ENCODE results near the gene B4GALT2. TPM values are rescaled to one million over a fixed set of nuclear protein-coding genes. Genes with fewer than 3 reads are reported as not detected.

B4GALT2 gene
- total RNA-seq, 1 donor from 2014 or later, result 50.2 TPM

DNA sequence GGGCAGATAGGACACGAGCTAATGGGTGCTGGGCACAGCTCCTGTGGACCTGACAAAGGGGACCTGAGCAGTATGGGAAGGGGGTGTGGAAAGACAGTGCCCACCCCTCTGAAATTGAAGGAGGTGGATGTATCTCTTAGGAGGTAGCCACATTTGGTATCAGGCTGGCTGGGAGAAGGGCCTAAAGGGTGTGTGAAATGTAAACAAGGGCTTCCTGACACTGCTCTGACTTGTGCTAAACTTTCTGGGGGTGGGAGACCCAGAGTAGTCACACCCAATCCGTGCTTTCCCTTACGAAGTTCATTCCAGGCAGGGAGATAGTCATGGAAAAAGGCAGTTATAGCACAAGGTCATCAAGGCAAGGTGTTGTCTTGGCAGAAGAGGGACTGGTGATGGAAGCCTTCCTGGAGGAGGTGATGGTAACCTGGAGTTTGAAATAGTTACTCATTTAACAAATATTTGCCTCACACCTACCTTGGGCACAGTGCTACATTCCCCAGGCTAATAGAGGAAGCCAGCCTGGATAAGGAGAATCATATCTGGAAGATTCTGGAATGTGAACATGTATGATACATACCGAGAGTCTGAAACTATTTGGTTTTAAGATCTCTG, 7.1 kb downstream of the B4GALT2 start:
- no peak for DNase-seq

DNA sequence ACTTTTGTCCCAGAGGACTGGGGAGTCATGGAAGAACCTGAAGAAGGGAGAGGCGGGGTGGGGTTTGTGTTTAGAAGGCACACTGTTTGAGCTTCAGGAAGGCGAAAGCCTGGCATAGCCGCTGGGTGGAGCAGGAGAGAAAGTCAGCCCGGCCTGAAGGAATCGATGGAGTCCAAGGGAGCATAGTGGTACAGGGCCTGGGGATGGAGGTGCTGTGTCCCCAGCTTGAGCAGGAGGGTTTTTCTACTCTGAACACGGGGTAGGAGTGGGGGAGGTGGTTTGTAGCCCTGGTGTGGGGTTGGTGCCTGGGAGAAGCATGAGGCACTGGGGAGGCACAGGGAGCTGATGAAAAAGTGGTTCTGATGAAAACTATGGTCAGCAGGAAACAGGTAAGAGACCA, 7.7 kb downstream of the B4GALT2 start:
- no peak for DNase-seq

DNA sequence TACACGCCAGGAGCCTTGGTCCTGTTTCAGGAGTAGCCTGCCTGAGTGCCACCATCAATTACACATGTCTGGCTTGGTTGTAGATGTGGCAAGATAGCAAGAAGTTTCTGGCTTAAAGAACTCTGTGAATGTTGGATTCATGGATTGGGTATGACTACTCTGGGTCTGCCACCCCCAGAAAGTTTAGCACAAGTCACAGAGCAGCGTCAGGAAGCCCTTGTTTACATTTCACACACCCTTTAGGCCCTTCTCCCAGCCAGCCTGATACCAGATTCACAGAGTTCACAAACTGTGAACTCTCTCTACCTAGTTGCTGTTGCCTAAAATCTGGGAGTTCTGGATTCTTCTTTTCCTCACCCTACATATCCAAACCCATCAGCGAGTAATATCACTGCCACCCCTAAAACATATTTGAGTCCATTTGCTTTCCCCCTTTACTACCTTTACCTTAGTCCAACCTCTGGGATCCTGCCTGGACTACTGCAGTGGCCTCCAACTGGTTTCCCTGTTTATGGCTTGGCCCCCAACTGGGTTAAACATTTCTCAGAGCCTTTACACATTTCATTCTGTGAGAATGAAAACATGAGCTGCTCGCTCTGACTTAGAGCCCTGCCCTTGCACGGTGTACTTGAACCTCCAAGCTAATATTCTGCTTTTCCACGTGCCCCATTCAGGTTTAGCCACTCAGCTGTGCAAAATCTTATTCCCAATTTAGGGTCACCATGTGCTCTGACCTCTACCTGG, 8.3 kb downstream of the B4GALT2 start:
- DNase-seq, result no peak

DNA sequence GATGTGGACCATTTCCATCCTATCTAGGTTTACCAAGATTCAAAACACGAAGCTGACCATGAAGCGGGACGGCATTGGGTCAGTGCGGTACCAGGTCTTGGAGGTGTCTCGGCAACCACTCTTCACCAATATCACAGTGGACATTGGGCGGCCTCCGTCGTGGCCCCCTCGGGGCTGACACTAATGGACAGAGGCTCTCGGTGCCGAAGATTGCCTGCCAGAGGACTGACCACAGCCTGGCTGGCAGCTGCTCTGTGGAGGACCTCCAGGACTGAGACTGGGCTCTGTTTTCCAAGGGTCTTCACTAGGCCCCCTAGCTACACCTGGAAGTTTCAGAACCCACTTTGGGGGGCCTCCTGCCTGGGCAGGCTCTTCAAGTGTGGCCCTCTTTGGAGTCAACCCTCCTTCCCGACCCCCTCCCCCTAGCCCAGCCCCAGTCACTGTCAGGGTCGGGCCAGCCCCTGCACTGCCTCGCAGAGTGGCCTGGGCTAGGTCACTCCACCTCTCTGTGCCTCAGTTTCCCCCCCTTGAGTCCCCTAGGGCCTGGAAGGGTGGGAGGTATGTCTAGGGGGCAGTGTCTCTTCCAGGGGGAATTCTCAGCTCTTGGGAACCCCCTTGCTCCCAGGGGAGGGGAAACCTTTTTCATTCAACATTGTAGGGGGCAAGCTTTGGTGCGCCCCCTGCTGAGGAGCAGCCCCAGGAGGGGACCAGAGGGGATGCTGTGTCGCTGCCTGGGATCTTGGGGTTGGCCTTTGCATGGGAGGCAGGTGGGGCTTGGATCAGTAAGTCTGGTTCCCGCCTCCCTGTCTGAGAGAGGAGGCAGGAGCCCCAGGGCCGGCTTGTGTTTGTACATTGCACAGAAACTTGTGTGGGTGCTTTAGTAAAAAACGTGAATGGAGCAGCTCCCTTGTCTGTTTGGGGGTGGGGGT, 11.5 kb downstream of the B4GALT2 start:
- DNase-seq, result no peak

DNA sequence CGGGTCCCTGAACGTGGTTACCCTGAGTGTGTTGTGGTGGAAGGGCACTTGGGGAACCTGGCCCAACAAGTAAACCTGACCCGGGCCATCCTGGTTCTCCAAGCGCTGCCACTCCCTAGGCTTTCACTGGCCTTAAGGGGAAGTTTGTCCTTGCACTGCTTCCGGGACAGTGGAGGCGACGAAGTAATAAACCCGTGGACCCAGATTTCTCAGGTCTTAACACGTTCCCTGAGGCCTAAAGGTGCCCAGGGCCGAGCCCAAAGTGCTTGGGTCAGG, 12.1 kb downstream of the B4GALT2 start:
- no peak for DNase-seq

DNA sequence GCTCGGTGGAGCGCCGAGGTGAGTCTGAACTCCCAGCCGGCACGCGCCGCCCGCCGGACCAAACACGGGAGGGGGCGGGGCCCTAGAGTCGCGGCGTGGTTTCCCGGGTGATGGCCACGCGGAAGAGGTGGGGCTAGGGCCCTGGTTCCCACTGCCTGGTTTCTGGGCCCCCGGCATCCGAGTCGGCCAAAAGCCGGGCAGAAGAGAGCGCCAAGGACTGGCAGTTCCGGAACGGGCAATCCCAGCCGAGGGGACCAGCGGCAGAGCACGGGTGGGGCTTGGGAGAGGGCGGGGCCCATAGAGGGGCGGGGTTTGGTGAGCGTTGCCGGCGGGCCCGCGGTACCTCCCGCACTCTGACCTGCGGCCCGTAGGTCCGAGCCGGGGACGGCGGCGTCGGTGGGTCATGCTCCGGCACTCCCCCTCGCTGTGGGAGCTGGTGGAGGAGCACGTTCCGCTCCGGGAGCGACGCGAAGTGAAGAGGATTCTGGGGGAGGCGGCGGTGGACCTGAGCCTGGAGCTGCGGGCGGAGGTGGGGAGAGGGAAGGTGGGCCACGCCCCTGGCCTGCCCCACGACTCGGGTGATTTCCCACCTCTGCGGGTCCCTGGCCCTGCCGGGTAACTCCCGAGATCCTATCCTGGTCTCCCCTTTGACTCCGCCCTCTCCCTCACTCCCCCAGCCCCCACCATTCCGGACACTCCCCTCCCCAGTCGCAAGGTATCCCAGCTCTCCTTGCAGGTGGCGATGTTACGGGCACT, 12.6 kb downstream of the B4GALT2 start, which contains the start of gene CCDC24:
TSS of gene CCDC24 (plus strand) at position 124 of the 756 bp plus-strand sequence. CDS start at position 404, 280 bp downstream.
- peak; percentile 61 for DNase-seq

DNA sequence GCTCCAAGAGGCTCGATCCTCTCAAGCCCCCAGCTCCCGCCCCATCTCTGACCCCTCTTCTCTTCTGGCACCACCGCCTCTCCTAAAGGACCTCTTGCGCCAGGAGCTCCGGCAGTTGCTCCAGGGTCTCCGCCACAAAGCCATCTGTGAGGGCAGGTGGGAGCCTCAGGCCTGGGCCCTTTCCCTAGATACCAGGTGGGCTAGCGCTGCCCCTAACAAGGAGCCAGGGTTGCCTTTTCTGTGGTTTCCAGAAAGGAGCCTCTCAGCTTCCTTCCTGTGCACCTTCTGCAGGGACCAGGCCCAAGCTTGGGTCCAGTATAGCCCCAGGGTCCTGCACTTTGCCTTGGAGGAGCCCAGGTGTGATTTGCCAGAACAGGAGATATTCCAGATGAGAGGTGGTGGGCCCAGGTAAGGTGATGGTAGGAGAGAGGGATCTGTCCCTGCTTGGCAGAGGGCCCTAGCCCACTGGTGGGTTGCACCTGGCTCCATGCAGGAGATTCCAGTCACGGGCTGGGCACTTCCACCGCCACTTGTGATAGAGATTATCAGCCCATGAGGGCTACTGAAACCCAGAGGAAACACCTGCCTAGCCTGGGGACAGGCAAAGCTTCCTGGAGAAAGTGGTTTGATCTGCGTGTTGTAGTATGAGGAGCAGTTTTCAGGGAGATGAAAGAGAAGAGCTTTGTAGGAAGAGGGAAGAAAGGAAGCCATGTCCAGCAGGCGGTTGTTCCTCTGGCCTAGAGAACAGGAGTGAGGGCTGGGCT, 13.4 kb downstream of the B4GALT2 start:
- DNase-seq, result peak; percentile 18

DNA sequence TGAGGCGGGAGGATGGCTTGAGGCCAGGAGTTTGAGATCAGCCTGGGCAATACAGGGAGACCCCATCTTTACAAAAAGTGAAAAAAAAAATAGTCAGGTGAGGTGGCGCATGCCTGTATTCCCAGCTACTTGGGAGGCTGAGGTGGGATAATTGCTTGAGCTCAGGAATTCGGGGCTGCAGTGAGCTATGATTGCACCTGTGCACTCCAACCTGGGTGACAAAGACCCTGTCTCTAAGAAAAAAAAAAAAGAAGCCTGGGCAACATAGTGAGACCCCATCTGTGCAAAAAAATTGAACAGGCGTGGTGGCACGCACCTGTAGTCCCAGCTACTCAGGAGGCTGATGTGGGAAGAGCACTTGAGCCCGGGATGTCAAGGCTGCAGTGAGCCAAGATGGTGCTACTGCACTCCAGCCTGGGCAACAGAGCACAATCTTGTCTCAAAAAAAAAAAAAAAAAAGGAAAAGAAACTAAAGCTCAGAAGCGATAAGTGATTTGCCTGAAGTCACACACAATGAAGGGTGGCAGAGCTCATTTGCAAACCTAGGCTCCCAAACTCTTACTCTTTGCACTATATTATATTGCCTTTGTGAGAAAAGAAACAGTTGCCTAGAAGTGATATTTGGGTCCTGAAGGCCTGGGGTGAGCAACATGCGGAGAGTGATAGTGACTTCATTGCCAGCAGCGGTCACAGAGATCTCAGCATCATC, 14.3 kb downstream of the B4GALT2 start:
- DNase-seq, result no peak

DNA sequence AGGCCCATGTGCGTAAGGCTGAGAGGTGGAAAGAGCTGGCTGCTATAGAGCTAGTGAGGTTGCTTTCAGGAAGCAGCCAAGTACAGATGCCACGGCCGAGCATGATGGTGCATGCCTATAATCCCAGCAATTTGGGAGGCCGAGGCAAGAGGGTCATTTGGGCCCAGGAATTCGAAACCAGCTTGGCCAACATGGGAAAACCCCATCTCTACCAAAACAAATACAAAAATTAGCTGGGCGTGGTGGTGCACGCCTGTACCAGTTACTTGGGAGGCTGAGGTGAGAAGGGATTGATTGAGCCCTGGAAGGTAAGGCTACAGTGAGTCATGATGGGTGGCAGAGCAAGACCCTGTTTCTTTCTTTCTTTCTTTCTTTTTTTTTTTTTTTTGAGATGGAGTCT, 15.1 kb downstream of the B4GALT2 start:
- DNase-seq, result no peak

DNA sequence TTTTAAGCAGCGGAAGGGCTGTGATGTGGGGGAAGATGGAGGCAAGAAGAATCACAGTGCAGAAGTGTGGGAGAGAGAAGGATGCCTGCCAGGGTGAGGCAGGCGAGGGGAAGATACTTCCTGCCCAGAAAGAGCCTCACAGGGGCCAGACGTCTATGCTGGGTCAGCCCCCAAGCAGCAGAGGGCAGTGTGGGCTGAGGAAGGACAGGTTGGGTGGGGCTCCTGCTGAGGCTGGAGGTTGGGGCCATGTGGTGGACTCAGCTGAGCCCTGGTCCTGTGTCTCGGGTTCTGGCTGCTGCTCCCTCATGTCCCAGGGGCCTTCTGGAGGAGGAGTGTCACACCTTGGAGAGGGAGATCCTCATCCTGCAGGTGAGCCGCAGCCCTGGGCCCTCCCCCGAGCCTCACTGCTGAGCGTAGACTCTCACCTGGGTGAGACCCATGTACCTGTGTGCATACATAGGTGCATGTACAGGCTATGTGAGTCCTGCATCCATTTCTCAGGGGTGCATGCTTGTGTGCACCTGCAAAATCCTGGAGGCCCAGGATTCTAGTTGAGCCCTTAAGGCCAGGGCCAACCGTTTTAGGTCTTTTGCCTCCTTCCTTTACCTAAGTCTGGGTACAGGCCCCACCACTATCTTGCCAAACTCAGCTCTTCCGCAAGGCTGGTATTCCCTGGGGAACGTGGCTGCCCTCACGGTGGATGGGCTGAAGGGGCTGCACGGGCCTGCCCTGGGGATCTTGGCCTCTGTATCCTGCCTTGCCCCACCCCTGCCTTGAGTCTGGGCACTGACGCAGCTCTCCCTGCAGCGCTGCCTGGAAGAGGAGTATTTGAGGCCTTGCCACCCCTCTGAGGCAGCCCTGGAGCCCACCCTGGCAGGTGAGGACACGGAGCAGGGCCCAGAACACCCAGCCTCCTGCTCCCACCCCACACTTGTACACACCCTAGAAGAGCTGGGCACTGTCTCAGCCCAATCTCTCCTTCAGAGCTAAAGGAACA, 16.1 kb downstream of the B4GALT2 start:
- DNase-seq, result peak; percentile 29

DNA sequence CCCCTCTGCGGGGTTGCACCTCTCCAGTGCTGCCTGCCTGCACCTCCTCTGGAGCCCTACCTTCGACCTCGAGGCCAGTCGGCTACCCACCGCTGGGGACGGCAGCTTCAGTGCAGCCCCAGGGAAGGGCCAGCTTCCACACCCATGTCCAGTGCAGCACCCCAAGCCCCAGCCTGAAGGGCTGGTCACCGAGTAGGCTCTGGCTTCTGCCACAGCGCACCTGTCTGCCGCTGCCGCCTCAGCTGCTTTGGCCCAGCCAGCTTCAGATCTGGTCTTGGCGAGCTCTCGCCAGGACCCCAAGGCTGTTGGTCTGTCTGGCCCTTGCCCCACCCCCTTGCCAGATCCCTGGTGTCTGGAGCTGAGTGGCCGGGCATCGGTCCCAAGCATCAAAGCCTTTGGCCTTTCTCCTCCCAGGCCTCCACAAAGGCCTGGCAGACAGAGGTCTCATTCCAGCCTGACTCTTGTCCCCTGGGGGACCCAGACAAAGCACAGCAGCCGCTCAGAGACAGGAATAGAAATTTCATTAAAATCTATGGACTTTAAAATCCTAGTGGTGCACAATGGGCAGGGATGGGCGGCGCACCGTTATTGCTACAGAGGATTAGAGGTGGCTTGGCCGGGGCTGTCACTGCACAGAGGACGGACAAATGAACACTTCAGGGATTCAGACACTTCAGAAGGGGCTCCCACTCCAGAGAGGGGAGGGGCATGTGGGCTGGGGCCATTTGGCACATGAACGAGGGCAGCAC, 17.1 kb downstream of the B4GALT2 start:
- DNase-seq, result no peak

DNA sequence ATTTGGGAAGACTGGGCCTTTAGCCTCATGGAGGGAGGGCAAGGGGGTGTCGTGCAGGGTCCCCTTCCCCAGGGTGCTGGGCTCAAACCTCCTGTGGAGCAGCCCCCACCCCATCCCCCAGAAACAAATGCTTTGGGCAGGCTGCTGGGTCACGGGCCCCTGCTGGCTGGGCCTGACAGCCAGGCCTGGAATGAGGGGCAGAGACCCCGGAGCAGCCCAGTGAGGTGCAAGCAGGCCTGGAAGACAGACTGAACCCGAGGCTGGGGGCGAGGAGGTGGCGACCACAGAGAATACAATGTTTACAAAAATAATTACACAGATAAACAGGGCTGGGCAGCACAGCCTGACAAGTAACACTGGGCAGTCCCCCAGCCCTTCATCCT, 17.7 kb downstream of the B4GALT2 start:
- no peak for DNase-seq

DNA sequence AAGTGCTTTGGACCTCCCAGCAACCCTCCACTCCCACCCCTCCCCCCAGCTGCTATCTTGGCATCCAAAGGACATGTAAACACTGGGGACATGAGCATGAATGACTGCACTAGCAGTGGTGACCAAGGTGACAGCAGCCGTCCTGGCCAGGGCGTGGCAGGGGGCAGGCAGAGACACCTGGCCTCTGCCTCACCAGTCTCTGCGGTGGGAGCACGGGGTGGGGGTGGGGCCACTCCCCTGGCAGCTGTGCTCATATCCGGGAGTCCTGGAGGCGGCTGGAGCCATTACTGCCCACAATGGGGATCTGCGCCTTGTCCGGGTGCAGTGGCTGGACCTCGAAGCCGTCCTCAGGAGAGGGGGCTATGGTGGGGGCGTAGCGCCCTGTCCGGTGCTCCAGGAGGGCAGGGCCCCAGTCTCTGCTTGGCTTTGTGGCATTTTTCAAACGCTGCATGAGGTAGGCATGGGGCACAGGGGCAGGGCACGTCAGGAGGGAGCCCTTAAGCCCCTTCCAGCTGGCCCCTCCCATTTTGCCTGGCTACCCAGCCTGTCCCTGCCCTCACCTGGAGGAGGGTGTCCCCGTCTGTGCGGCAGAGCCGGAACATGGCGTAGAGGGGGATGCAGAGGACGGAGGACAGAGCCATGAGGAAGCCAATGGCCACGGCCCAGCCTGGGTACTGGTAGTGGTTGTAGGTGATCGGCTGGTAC, 18.4 kb downstream of the B4GALT2 start:
- no peak for DNase-seq

DNA sequence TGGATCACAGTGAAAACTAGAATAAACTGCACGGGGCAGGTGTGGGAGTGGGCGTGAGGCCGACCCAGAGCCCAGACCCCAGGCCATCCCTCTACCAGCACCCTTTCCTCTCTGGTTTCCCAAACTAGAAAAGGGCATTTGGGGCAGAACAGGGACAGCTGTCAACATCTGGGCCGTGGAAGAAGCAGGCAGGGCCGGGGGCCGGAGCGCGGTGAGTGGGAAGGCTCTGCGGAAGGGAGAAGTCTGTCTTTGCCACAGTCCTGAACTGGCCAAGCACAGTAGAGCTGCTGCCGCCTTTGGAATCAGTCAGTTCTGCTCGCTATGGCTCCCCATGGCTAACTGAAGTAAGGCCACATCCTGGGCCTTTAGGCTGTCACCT, 19.0 kb downstream of the B4GALT2 start:
- DNase-seq, result no peak

DNA sequence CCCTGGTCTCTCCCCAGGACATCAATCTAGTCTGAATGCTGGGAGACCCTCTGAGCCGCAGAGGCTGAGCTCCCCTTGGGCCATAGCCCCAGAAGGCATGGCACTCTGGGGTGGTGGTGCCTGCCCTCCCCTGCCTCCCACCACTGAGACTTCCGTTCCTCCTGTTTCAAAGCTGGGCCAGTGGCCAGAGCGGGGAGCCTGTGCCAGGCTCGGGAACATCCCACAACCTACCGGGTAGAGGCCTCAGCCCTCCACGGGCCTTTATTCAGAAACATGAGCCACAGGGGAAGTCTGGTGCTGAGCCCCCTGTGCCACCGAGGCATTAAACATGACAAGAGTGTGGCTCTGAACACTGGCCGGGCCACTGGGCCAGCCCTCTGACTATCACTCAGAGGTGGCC, 20.4 kb downstream of the B4GALT2 start:
- no peak for DNase-seq

DNA sequence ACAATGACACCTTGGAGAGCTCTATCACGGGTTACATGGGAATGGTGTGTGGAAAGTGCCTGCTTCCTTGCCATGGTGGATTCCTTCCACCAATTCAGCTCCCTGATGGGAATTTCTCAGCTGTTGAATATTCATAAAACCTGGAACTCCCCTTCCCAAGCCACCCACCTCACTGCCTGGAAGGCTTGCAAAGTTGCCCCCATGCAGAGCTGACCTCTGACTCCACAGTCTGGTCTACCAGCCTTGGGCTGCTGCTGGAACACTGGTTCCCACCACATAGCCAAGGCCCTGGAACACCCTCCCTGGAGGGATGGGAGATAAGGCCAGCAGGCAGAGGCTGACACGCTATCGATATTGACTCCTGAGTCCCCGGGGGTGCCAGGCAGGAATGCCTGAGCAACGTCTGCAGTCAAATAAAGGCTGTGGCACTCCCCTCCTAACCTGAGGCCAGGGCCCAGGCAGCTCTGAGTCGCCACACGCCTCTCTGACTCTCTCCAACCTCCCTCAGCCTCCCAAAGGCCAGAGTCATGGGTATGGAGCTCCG, 21.2 kb downstream of the B4GALT2 start:
- DNase-seq, result no peak

DNA sequence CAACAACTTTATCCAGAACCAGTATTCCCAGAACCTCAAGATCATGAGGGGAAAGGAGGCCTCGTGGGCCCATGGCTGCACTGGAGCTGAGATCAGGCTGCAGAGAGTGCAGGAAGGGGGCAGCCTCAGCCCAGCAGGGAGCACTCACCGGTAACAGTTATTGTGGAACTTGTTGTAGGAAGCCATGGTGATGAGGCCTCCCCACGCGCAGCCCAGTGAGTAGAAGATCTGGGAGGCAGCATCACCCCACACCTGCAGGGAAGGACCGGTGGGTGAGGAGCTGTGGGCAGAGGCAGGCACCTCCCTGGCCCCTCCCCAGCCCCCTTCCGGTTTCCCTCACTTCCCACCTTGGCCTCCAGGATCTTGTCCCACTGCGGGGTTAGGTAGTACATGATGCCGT, 23.2 kb downstream of the B4GALT2 start:
- no peak for DNase-seq

DNA sequence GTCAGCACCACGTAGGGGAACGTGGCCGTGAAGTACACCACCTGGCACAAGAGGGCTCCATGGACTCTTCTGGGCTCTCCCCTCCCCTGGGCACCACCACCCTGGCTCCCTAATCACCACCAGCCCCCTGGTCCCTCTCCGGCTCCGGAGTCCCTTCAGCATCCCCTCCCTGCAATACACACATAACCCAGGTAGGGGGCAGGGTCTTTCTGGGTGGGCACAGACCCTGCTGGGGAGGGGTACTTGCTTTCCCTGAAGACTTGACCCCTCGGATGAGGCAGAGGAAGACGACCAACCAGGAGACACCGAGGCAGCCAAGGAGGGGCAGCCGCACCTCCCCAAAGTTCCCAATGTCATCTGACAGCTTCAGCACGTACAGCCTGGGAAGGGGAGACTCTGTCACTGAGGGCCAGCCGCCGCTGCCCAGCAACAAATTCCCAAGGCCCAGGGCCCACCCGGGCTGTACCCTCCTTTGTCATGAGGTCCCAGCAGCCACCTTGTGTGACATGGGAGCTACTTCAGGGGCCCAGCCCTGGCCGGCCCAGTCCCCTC, 23.7 kb downstream of the B4GALT2 start:
- DNase-seq, result no peak

Measured in dermis blood vessel endothelial cell (primary cell).